ENCODE measurements around the gene OXER1. TPM values are rescaled to one million over a fixed set of nuclear protein-coding genes. Genes with fewer than 3 reads are reported as not detected.

The OXER1 gene
- total RNA-seq, 2 experiments from 2014 or later: 0.14 to 0.23 TPM

DNA sequence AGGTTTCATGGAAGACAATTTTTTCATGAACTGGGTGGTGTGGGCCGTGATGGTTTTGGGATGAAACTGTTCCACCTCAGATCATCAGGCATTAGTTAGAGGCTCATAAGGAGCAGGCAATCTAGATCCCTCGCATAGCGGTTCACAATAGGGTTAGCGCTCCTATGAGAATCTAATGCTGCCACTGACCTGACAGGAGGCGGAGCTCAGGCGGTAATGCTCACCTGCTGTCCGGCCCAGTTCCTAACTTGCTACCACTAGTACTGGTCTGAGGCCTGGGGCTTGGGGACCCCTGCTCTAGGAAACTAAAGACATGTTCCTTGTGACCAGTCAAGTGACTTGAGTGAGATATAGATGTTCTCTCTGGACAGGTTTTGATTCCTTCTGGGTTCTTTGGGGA is 49.2 kb downstream of the OXER1 start:
- ATAC-seq: no peak
- peaks cover 3% of the 10 kb centered on the region for H3K36me3 Mint-ChIP-seq (ENCODE audit: low read depth)
- no peaks in the 10 kb centered on the region for H3K9me3 Mint-ChIP-seq (ENCODE audit: low read depth)
- no peak for DNase-seq
- ChIA-PET POLR2A (no interaction called here), CTCF (no interaction called here)
- H3K27me3 Mint-ChIP-seq: no peaks in the 10 kb centered on the region
- peaks cover 5% of the 10 kb centered on the region for H3K4me1 Mint-ChIP-seq
- no peak overlapping the region for H3K4me3 Mint-ChIP-seq
- intact Hi-C loops (cut with DNase I, micrococcal nuclease): no loop called here
- H3K27ac Mint-ChIP-seq: no peak overlapping the region

DNA sequence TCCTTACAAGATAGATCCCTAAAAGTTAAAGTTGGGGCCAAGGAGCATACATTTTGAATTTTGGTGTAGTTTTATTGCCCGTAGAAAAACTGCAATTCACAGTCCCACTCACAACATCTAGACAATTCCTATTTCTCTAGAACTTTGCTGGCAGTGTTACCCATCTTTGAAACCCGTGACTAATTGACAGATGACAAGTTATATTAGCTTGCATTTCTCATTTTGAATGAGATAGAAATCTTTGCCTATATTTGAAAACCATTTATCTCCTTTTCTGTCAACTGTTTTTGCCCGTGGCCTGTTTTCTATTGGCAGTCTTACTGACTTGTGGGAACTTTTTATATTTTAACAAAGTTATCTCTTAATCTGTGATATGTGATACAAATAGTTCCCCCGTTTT is 50.0 kb downstream of the OXER1 start:
- H3K4me1 Mint-ChIP-seq: peaks cover 5% of the 10 kb centered on the region
- no peak overlapping the region for H3K27ac Mint-ChIP-seq
- H3K27me3 Mint-ChIP-seq: no peaks in the 10 kb centered on the region
- peak; percentile 42 for ATAC-seq
- no peak for DNase-seq
- H3K36me3 Mint-ChIP-seq (ENCODE audit: low read depth): peaks cover 5% of the 10 kb centered on the region
- CTCF ChIA-PET: interaction anchor here (0.9 to 1.1 kb wide), 3 partner anchors 9 to 217 kb away, joined by 3 read pairs; no protein-coding TSS in a partner anchor
- H3K4me3 Mint-ChIP-seq: no peak overlapping the region
- no peaks in the 10 kb centered on the region for H3K9me3 Mint-ChIP-seq (ENCODE audit: low read depth)
- POLR2A ChIA-PET: no interaction called here
- intact Hi-C loops (cut with DNase I, micrococcal nuclease): no loop called here

DNA sequence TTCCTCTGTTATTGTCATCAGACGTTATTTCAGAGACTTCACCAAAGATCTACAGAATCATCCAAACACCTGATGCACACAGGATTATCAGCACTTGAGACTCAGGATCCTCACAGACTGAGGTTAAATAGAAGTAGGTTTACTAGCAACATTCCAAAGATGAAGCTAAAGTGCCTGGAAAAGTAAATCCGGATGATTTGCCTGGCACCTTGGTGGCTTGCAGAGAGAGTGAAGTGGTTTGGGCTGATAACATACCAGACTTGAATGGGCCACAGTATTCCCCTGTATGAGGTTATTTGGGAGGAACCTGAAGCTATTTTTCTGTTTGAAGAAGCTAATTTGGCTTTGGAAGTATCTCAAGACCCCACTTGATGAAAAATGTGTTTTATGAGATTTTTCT is 51.0 kb downstream of the OXER1 start:
- DNase-seq (no peak), ATAC-seq (no peak)
- Mint-ChIP-seq H3K4me3 (no peak overlapping the region), H3K27ac (no peak overlapping the region), H3K36me3 (ENCODE audit: low read depth) (peaks cover 11% of the 10 kb centered on the region), H3K27me3 (no peaks in the 10 kb centered on the region), H3K4me1 (peaks cover 5% of the 10 kb centered on the region), H3K9me3 (ENCODE audit: low read depth) (no peaks in the 10 kb centered on the region)
- intact Hi-C loops (cut with DNase I, micrococcal nuclease): no loop called here
- ChIA-PET POLR2A (no interaction called here), CTCF (interaction anchor here (0.9 to 1.1 kb wide), 2 partner anchors 26 to 216 kb away, joined by 3 read pairs; no protein-coding TSS in a partner anchor)

Other genes with a start within 250 kb of the OXER1 start
- 10 to 100 TPM; 45.0 to 58.6 TPM for gene MTA3, start 195.5 kb downstream of the OXER1 start, total RNA-seq
- 1 to 10 TPM in 1 of 2 experiments, under 1 TPM in 1; 0.86 to 1.2 TPM for gene HAAO, start 28.4 kb upstream of the OXER1 start, total RNA-seq